Calu3 (cell line): ENCODE data around the gene KIFAP3. TPM values are rescaled to one million over a fixed set of nuclear protein-coding genes. Genes with fewer than 3 reads are reported as not detected.
"Not testable (repeated sequence)": the region's sequence is repeated elsewhere in the genome, so short reads cannot be mapped to it uniquely, and the experiment has no call there.

ENCODE experiments used
- Bru-seq: library from RNA; stranded (reverse); fragments of 400-500 nt; gene quantifications from one replicate; lab custom pipeline; 2021; lab: Mats Ljungman, UMichigan
- BruChase-seq, 2 experiments: library from RNA; stranded (reverse); fragments of 400-500 nt; gene quantifications; one replicate each; lab custom pipeline; 2021; lab: Mats Ljungman, UMichigan
- BruUV-seq: library from RNA; stranded (reverse); fragments of 400-500 nt; replicated peaks from 2 replicates; lab custom pipeline; 2021; lab: Mats Ljungman, UMichigan
- CTCF ChIA-PET: fragments of 300-600 bp; sonication (Branson Sonifier 250); formaldehyde crosslinking; loops from one replicate; lab custom pipeline; 2022; ENCODE audit warnings: antibody characterized with exemption; lab: Charles Lee
- DNase-seq: peaks from one replicate; pipeline ENCODE4 v3.0.0; 2022
- H3K27ac Mint-ChIP-seq: one replicate; pipeline ENCODE4 v1.8.0; 2022; ENCODE audit warnings: mixed read lengths; ENCODE audit not compliant: unreplicated experiment
- H3K27me3 Mint-ChIP-seq: one replicate; pipeline ENCODE4 v1.8.0; 2022; ENCODE audit warnings: mixed read lengths; ENCODE audit not compliant: unreplicated experiment
- H3K36me3 Mint-ChIP-seq: one replicate; pipeline ENCODE4 v1.8.0; 2022; ENCODE audit warnings: mild to moderate bottlenecking, moderate library complexity, mixed read lengths; ENCODE audit not compliant: insufficient read depth, unreplicated experiment
- H3K4me1 Mint-ChIP-seq: one replicate; pipeline ENCODE4 v1.8.0; 2022; ENCODE audit warnings: mild to moderate bottlenecking, low read depth, mixed read lengths; ENCODE audit not compliant: unreplicated experiment
- H3K4me3 Mint-ChIP-seq: one replicate; pipeline ENCODE4 v1.8.0; 2022; ENCODE audit warnings: mild to moderate bottlenecking, low read depth, moderate library complexity, mixed read lengths; ENCODE audit not compliant: unreplicated experiment
- H3K9me3 Mint-ChIP-seq: one replicate; pipeline ENCODE4 v1.8.0; 2022; ENCODE audit warnings: low read depth, mixed read lengths; ENCODE audit not compliant: unreplicated experiment
- CTCF ChIP-seq: fragments of 200-600 bp; IDR thresholded peaks from one replicate; pipeline ENCODE4 v1.8.0; 2022; ENCODE audit warnings: antibody characterized with exemption; ENCODE audit not compliant: unreplicated experiment
- intact Hi-C: fragments of 100-400 bp; cut with micrococcal nuclease; formaldehyde crosslinking; loops from one replicate; pipeline ENCODE4 v1.10.0; 2022; ENCODE audit not compliant: unreplicated experiment
- long read RNA-seq: library from polyadenylated mRNA; stranded (forward); transcript quantifications from one replicate; pipeline ENCODE4 v2.0.0, GENCODE V29; 2022
- total RNA-seq: library from RNA; stranded (reverse); gene quantifications from 2 replicates; pipeline ENCODE4 v1.2.3, GENCODE V29; 2022

The KIFAP3 gene
- 16.2 and 16.5 TPM in 2 replicates for total RNA-seq
- percentile 61 among the genes with signal in this experiment for Bru-seq, nascent RNA
- BruChase-seq, experiment 1, labeled RNA remaining after a 6-hour chase, result percentile 51 among the genes with signal in this experiment
- percentile 44 among the genes with signal in this experiment for BruChase-seq, experiment 2, labeled RNA remaining after a 2-hour chase
- long read RNA-seq, transcript KIFAP3-201 (20 exons, 2,957 nt), result major isoform, 37 of 42 reads
- long read RNA-seq, partial matches to known transcripts, result 3 of 42 reads
- long read RNA-seq, other reads (novel, unspliced or antisense), result 1 of 42 reads

GRCh38 chr1:170074250-170075157 lies at the start of gene KIFAP3:
KIFAP3 (minus strand) TSS chr1:170074695; CDS start chr1:170074467, 228 bp downstream.
- CTCF ChIA-PET, result interaction anchor here (0.6 to 1.6 kb wide), 5 partner anchors 8 to 855 kb away, joined by 3 to 5 read pairs (median 3); no protein-coding TSS in a partner anchor
- DNase-seq, result peak; percentile 97
- Mint-ChIP-seq H3K27ac (peak within 1 kb of the TSS; percentile 81), H3K9me3 (peaks cover 2% of the 10 kb centered on the region), H3K4me1 (peaks cover 23% of the 10 kb centered on the region), H3K36me3 (peaks cover 20% of the 10 kb centered on the region), H3K27me3 (no peaks in the 10 kb centered on the region), H3K4me3 (peak within 1 kb of the TSS; percentile 90)
- TF ChIP-seq CTCF, result no peak
- BruUV-seq, result no TSS peak
- intact Hi-C loops, result loop anchor here (5.0 to 10.0 kb wide), 2 partner anchors 142 to 460 kb away; partner anchors contain the start of gene GORAB

- H3K4me1 Mint-ChIP-seq, result no peaks in the 10 kb centered on the region
- no peak overlapping the region for H3K4me3 Mint-ChIP-seq
- no peak for TF ChIP-seq CTCF
- CTCF ChIA-PET, result interaction anchor here (0.6 kb wide), 1 partner anchor 14 kb away, joined by 4 read pairs; no protein-coding TSS in a partner anchor
- BruUV-seq, result no TSS peak
- intact Hi-C loops, result no loop called here
- no peaks in the 10 kb centered on the region for H3K27me3 Mint-ChIP-seq
- H3K9me3 Mint-ChIP-seq, result no peaks in the 10 kb centered on the region
- H3K27ac Mint-ChIP-seq, result no peak overlapping the region
- no peaks in the 10 kb centered on the region for H3K36me3 Mint-ChIP-seq
- DNase-seq, result no peak
Measured at GRCh38 chr1:170122366-170122765, 47.9 kb upstream of the KIFAP3 start.

GRCh38 chr1:170114906-170115305 lies 40.4 kb upstream of the KIFAP3 start:
- Mint-ChIP-seq H3K27ac (no peak overlapping the region), H3K27me3 (no peaks in the 10 kb centered on the region), H3K4me3 (no peak overlapping the region), H3K4me1 (no peaks in the 10 kb centered on the region), H3K36me3 (no peaks in the 10 kb centered on the region), H3K9me3 (peaks cover 3% of the 10 kb centered on the region)
- intact Hi-C loops, result no loop called here
- CTCF ChIA-PET, result no interaction called here
- DNase-seq, result no peak
- no TSS peak for BruUV-seq
- TF ChIP-seq CTCF, result no peak

- H3K4me3 Mint-ChIP-seq, BruUV-seq, intact Hi-C loops, H3K4me1 Mint-ChIP-seq, H3K9me3 Mint-ChIP-seq, CTCF ChIA-PET, H3K27ac Mint-ChIP-seq, H3K27me3 Mint-ChIP-seq, H3K36me3 Mint-ChIP-seq, DNase-seq: not testable (repeated sequence)
Measured at GRCh38 chr1:170113140-170113539, 38.6 kb upstream of the KIFAP3 start.
